ENCODE data around the gene ATAD3A.
"Not testable (repeated sequence)": the region's sequence is repeated elsewhere in the genome, so short reads cannot be mapped to it uniquely, and the experiment has no call there.

Gene ATAD3A

DNA sequence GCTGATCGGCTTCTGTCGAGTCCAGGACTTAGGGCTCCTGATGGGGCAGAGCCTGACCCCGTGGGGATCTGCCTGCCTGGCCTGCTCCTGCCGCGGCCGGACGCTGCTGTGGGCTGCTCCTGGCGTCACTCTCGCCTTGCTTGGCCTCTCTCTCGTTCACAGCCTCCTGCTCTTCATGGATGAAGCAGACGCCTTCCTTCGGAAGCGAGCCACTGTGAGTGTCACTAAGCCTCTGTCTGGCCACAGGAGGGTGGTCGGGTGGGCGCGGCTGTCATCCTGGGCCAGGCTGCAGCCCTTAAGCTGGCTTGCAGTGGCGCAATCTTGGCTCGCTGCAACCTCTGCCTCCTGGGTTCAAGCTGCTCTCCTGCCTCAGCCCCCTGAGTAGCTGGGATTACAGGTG, 24.3 kb upstream of the ATAD3A start:
- H3K4me3 ChIP-seq (ENCODE audit: low read depth, low read length), result no peak overlapping the region
- no peak for DNase-seq (ENCODE audit: low read depth)
- TF ChIP-seq, protein P1, sequence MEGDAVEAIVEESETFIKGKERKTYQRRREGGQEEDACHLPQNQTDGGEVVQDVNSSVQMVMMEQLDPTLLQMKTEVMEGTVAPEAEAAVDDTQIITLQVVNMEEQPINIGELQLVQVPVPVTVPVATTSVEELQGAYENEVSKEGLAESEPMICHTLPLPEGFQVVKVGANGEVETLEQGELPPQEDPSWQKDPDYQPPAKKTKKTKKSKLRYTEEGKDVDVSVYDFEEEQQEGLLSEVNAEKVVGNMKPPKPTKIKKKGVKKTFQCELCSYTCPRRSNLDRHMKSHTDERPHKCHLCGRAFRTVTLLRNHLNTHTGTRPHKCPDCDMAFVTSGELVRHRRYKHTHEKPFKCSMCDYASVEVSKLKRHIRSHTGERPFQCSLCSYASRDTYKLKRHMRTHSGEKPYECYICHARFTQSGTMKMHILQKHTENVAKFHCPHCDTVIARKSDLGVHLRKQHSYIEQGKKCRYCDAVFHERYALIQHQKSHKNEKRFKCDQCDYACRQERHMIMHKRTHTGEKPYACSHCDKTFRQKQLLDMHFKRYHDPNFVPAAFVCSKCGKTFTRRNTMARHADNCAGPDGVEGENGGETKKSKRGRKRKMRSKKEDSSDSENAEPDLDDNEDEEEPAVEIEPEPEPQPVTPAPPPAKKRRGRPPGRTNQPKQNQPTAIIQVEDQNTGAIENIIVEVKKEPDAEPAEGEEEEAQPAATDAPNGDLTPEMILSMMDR (IDR thresholded peaks at IDR 0.05; ENCODE audit: insufficient read depth, low read depth, low read length, missing control alignments), result no peak

DNA sequence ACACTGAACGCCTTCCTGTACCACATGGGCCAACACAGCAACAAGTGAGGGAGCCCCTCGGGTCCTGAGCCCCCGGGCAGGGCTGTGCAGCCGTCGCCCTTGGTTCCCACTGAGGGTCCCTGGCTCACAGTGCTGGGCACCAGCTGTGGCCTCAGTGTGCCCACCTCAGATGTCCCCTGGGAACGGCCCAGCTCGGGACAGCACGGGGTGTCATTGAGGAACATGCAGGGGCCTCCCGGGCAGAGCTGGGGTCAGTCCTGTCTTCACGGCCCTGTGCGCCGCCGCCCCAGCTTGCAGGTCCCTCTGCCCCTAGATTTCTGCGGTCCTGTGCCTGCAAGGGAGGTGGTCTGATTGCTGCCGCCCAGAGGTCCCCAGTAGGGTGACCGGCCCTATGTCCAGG, 22.7 kb upstream of the ATAD3A start:
- TF ChIP-seq, protein P1 (IDR thresholded peaks at IDR 0.05; ENCODE audit: insufficient read depth, low read depth, low read length, missing control alignments), result no peak
- no peak overlapping the region for H3K4me3 ChIP-seq (ENCODE audit: low read depth, low read length)
- no peak for DNase-seq (ENCODE audit: low read depth)

DNA sequence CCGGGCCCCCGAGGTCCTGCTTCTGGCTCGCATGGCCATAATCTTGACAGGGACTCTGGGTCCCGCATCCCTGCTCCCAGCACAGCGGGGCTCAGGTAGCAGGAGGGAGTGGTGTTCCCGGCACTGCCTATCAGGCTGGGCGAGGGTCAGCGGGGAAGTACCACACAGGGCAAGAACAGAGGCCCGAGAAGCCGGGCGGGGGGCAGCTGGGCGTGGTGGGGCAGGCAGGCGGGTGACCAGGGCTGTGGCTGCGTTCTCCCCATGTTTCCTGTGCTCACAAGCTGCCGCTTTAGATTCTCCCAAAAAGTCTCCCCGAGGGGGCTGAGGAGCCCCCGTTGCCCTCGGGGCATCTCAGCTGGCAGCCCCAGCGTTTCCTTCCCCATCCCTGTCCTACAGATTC, 22.1 kb upstream of the ATAD3A start:
- TF ChIP-seq, protein P1 (IDR thresholded peaks at IDR 0.05; ENCODE audit: insufficient read depth, low read depth, low read length, missing control alignments), result no peak
- H3K4me3 ChIP-seq (ENCODE audit: low read depth, low read length), result no peak overlapping the region
- no peak for DNase-seq (ENCODE audit: low read depth)

DNA sequence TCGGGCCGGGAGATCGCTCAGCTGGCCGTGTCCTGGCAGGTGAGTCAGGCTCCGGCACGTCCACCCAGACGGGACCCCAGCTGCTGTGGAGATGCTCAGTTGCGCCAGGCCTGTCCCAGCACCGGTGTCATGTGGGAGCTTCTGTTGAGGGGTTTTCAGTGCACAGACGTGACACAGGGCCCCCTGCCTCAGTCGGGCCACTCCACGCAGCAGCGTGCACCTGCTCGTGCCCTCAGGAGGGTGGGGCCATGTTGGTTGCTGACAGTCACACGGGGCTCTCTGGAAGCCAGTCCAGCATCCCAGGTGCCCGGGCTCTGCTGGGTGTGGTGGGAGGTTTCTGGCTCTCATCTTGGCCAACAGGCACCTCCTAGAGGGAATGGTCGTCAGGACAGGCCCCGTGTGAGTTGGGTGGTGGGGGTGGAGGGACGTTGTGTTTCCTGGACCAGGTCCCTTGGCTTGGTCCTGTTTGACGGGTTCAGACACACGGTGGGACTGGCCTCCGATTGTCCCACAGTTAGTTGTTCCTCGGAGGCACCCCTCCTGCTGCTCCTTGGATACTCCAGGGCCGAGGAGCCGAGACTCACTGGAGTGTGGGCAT, 21.2 kb upstream of the ATAD3A start:
- no peak overlapping the region for H3K4me3 ChIP-seq (ENCODE audit: low read depth, low read length)
- TF ChIP-seq, protein P1 (IDR thresholded peaks at IDR 0.05; ENCODE audit: insufficient read depth, low read depth, low read length, missing control alignments), result no peak
- DNase-seq (ENCODE audit: low read depth), result no peak

DNA sequence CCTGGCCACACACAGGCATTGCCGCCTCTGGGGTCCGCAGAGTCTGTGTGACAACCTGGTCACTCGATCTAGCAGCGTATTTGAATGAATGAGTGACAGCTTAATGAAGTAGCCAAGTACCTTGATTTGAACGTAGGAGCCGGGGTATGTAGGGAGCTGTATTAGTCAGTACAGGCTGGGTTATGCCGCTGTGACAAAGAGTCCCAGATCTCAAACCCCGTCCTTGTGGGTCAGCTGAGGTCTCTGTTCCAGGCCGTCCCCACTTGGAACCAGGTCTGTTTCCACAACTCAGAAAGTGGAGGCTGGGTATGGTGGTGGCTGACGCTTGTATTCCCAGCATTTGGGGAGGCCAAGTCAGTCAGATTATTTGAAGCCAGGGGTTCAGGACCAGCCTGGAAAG, 20.4 kb upstream of the ATAD3A start:
- TF ChIP-seq, protein P1 (IDR thresholded peaks at IDR 0.05; ENCODE audit: insufficient read depth, low read depth, low read length, missing control alignments), result no peak
- H3K4me3 ChIP-seq (ENCODE audit: low read depth, low read length), result no peak overlapping the region
- DNase-seq (ENCODE audit: low read depth), result no peak

DNA sequence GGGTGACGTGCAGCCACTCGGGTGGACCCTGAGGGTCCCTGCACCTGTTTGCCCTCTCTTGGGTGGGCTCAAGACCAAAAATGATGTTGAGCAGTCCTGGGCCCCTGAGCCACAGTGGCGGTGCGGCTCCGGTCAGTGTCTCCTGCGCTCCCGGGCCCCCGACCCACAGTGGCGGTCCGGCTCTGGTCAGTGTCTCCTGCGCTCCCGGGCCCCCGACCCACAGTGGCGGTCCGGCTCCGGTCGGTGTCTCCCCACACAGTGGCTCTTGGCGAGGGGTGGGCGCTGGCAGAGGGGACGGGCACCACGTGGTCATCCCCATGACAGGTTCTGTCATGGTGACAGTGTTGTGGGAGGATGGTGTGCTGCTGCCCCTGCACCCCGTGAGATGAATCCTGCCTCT, 17.7 kb upstream of the ATAD3A start:
- DNase-seq (ENCODE audit: low read depth); H3K4me3 ChIP-seq (ENCODE audit: low read depth, low read length): not testable (repeated sequence)

DNA sequence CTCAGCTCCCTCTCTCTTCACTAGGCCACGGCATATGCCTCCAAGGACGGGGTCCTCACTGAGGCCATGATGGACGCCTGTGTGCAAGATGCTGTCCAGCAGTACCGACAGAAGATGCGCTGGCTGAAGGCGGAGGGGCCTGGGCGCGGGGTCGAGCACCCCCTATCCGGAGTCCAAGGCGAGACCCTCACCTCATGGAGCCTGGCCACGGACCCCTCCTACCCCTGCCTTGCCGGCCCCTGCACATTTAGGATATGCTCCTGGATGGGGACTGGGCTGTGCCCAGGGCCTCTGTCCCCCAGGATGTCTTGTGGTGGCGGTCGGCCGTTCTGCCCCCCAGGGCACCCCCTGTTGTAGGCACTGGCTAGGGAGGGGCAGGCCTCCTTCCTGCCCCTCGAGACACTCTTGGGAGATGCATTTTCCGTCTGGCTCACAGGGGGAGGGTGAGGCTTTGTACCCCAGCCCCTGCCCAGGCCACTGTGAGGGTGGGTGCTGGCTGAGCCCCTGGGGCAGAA, 16.4 kb upstream of the ATAD3A start:
- not testable (repeated sequence) for H3K4me3 ChIP-seq (ENCODE audit: low read depth, low read length); DNase-seq (ENCODE audit: low read depth)

DNA sequence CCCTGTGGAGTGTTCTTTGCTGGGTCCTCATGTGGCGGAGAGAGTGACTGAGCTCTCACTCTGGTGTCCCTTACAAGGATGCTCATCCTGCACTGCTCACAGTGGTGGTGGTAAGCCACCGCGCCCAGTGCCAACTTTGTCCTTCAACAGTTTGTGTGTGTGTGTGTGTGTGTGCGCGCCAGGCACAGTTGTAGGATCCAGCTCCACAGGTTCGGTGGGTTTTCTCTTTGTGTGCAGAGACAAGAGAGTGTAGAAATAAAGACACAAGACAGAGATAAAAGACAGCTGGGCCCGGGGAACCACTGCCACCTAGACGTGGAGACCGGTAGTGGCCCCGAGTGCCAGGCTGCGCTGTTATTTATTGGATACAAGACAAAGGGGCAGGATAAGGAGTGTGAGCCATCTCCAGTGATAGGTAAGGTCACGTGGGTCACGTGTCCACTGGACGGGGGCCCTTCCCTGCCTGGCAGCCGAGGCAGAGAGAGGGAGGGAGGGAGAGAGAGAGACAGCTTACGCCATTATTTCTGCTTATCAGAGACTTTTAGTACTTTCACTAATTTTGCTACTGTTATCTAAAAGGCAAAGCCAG, 7.1 kb upstream of the ATAD3A start:
- not testable (repeated sequence) for H3K4me3 ChIP-seq (ENCODE audit: low read depth, low read length)
- DNase-seq (ENCODE audit: low read depth), result peak; percentile 80
- TF ChIP-seq, protein P1 (IDR thresholded peaks at IDR 0.05; ENCODE audit: insufficient read depth, low read depth, low read length, missing control alignments), result peak; percentile 53

Measured in GM12865 (cell line).